A549 (cell line): Measurements from ENCODE around the gene CACNA1H. TPM values are rescaled to one million over a fixed set of nuclear protein-coding genes. Genes with fewer than 3 reads are reported as not detected.

Experiments used
- ATAC-seq, 2 experiments: fragments of 200-7000 bp in 1 of 2; fragments of >200 bp in 1 of 2; cut with Nextera tagmentation in 1 of 2; cut with Tn5 transposase in 1 of 2; 3 replicates each; pipeline versions ENCODE4 v1.8.0 to v1.9.1; 2018 to 2020; ENCODE audit warnings: mild to moderate bottlenecking in 1 of 2, moderate library complexity in 1 of 2
- CTCF ChIA-PET: fragments of 300-600 bp; sonication (Branson Sonifier 250); formaldehyde crosslinking; extraction: SDS; loops from one replicate; lab custom pipeline; 2021; ENCODE audit warnings: antibody characterized with exemption, inconsistent platforms; lab: Yijun Ruan, JAX
- POLR2A ChIA-PET: fragments of 350-600 bp; formaldehyde crosslinking; extraction: SDS; loops from one replicate; lab custom pipeline; 2021; ENCODE audit warnings: antibody characterized with exemption, inconsistent platforms; lab: Yijun Ruan, JAX
- DNase-seq, 2 experiments: peaks; one replicate each; pipeline versions ENCODE4 v3.0.0 to v3.0.0-alpha.2; 2011 to 2016; ENCODE audit warnings: low read depth in 1 of 2, low spot score in 1 of 2
- FAIRE-seq: peaks from 2 replicates; lab custom pipeline; 2011; peaks lifted over from hg19 to GRCh38; lab: Jason Lieb, UNC
- H3K27ac ChIP-seq, 2 experiments: fragments of >200 bp; sonication (Bioruptor Twin); formaldehyde crosslinking; 3 replicates each; pipeline ENCODE4 v1.5.1; 2016 to 2017
- H3K4me1 ChIP-seq: fragments of >200 bp; sonication (Bioruptor Twin); formaldehyde crosslinking; 3 replicates; pipeline ENCODE4 v1.6.1; 2016
- H3K4me2 ChIP-seq: fragments of >200 bp; sonication (Bioruptor Twin); formaldehyde crosslinking; 3 replicates; pipeline ENCODE4 v1.6.1; 2016
- H3K4me3 ChIP-seq: fragments of >200 bp; sonication (Bioruptor Twin); formaldehyde crosslinking; 3 replicates; pipeline ENCODE4 v1.5.1; 2016
- H3K9me3 ChIP-seq: fragments of >200 bp; sonication (Bioruptor Twin); formaldehyde crosslinking; 3 replicates; pipeline ENCODE4 v1.6.1; 2016
- CEBPB ChIP-seq, 2 experiments: fragments of >200 bp in 1 of 2; sonication (Bioruptor Twin) in 1 of 2; formaldehyde crosslinking in 1 of 2; IDR thresholded peaks; 2 replicates each; pipeline ENCODE4 v1.6.1; 2012 to 2016
- HEYL ChIP-seq: fragments of 250-450 bp; sonication (Bioruptor Pico); IDR thresholded peaks from 2 replicates; pipeline ENCODE4 v1.8.0; 2021; ENCODE audit warnings: mild to moderate bottlenecking, moderate library complexity
- JUN ChIP-seq, 2 experiments: fragments of >200 bp; sonication (Bioruptor Twin); formaldehyde crosslinking; IDR thresholded peaks; 2 replicates in 1 of 2; 3 replicates in 1 of 2; pipeline ENCODE4 v1.6.1; 2016 to 2017
- KDM5A ChIP-seq: fragments of 200-600 bp; sonication (generic); IDR thresholded peaks from 2 replicates; pipeline ENCODE4 v1.6.1; 2016; ENCODE audit warnings: antibody characterized with exemption, mild to moderate bottlenecking
- MYC ChIP-seq: IDR thresholded peaks from 2 replicates; pipeline ENCODE4 v1.6.1; 2012; ENCODE audit warnings: mild to moderate bottlenecking, inconsistent platforms, low read length, improper control_type of control experiment, borderline replicate concordance
- NFE2L2 ChIP-seq: fragments of 150-350 bp; conservative IDR thresholded peaks from 2 replicates; pipeline ENCODE4 v1.6.1; 2014; ENCODE audit warnings: low read length
- NPAS2 ChIP-seq: fragments of 250-450 bp; sonication (Bioruptor Pico); IDR thresholded peaks from 2 replicates; pipeline ENCODE4 v1.8.0; 2022; ENCODE audit warnings: mild to moderate bottlenecking, moderate library complexity, borderline replicate concordance
- NR3C1 ChIP-seq: fragments of >200 bp; sonication (Bioruptor Twin); formaldehyde crosslinking; IDR thresholded peaks from 3 replicates; pipeline ENCODE4 v1.6.1; 2017
- PHF8 ChIP-seq: fragments of 200-600 bp; sonication (generic); IDR thresholded peaks from 2 replicates; pipeline ENCODE4 v1.6.1; 2016; ENCODE audit warnings: low read depth, mild to moderate bottlenecking, antibody characterized with exemption, moderate library complexity, borderline replicate concordance
- POLR2A ChIP-seq: IDR thresholded peaks from 2 replicates; pipeline ENCODE4 v1.6.1; 2012; ENCODE audit warnings: mild to moderate bottlenecking, low read length
- RAD21 ChIP-seq, 2 experiments: fragments of >200 bp in 1 of 2; sonication (Bioruptor Twin) in 1 of 2; formaldehyde crosslinking in 1 of 2; IDR thresholded peaks in 1 of 2; conservative IDR thresholded peaks in 1 of 2; 2 replicates in 1 of 2; 3 replicates in 1 of 2; pipeline ENCODE4 v1.6.1; 2012 to 2018; ENCODE audit warnings: inconsistent platforms in 1 of 2
- RCOR1 ChIP-seq: fragments of 150-350 bp; IDR thresholded peaks from 2 replicates; pipeline ENCODE4 v1.6.1; 2014; ENCODE audit warnings: antibody characterized with exemption, low read length, low read depth
- RNF2 ChIP-seq: fragments of 200-600 bp; sonication (generic); IDR thresholded peaks from 2 replicates; pipeline ENCODE4 v1.6.1; 2016; ENCODE audit warnings: low read depth, mild to moderate bottlenecking, antibody characterized with exemption, moderate library complexity, borderline replicate concordance
- TFCP2L1 ChIP-seq: fragments of 250-450 bp; sonication (Bioruptor Pico); IDR thresholded peaks from 2 replicates; pipeline ENCODE4 v1.5.0; 2021; ENCODE audit warnings: mild to moderate bottlenecking
- TP53 ChIP-seq: fragments of 250-450 bp; sonication (Bioruptor Pico); IDR thresholded peaks from 2 replicates; pipeline ENCODE4 v1.5.0; 2021; ENCODE audit warnings: mild to moderate bottlenecking, moderate library complexity
- ZC3H11A ChIP-seq: fragments of 450-650 bp; IDR thresholded peaks from 2 replicates; pipeline ENCODE4 v1.6.1; 2014; ENCODE audit warnings: antibody characterized with exemption, mild to moderate bottlenecking
- ZFP36 ChIP-seq: fragments of 450-650 bp; IDR thresholded peaks from 2 replicates; pipeline ENCODE4 v1.6.1; 2014; ENCODE audit warnings: borderline replicate concordance; ENCODE audit not compliant: partially characterized antibody
- ZNF302 ChIP-seq: fragments of 250-450 bp; sonication (Bioruptor Pico); IDR thresholded peaks from 2 replicates; pipeline ENCODE4 v1.9.0; 2021; ENCODE audit warnings: inconsistent platforms, mild to moderate bottlenecking, moderate library complexity
- ZSCAN20 ChIP-seq: fragments of 250-450 bp; sonication (Bioruptor Pico); IDR thresholded peaks from 2 replicates; pipeline ENCODE4 v1.8.0; 2022; ENCODE audit warnings: mild to moderate bottlenecking, moderate library complexity
- WGBS: methylation state at CpG from one replicate; pipeline ENCODE4 v1.1.6; 2017; ENCODE audit errors: missing lambda C conversion rate; 5-methylcytosine and 5-hydroxymethylcytosine counted together
- polyA plus RNA-seq, 4 experiments: library from polyadenylated mRNA; depleted of rRNA in 3 of 4; stranded (reverse); fragments of >200 nt; fragmentation: RNase III in 1 of 4; extraction: RNeasy Plus Mini Kit Qiagen cat#74134 plus additional on column Dnase treatment in 1 of 4; gene quantifications; 2 replicates in 3 of 4; 3 replicates in 1 of 4; pipeline ENCODE4 v1.2.3, GENCODE V29; 2011 to 2017
- TF ChIP-seq, protein P1 (sequence below): fragments of >200 bp; sonication (Bioruptor Twin); formaldehyde crosslinking; IDR thresholded peaks from 3 replicates; pipeline ENCODE4 v1.6.1; 2016
- TF ChIP-seq, protein P2 (sequence below): fragments of 200-600 bp; sonication (generic); IDR thresholded peaks from 2 replicates; pipeline ENCODE4 v1.6.1; 2016; ENCODE audit warnings: antibody characterized with exemption, mild to moderate bottlenecking, moderate library complexity
- TF ChIP-seq, protein P3 (sequence below): fragments of >200 bp; sonication (Bioruptor Twin); formaldehyde crosslinking; IDR thresholded peaks from 3 replicates; pipeline ENCODE4 v1.5.1; 2016

The CACNA1H gene
- polyA plus RNA-seq, 2 of the 4 experiments (the other 2 are of a cell fraction), result 7.2 to 15.8 TPM

- H3K9me3 ChIP-seq, result no peaks in the 10 kb centered on the region
- 77% methylated on average over 3 of the region's 3 CpGs for WGBS
- ChIA-PET POLR2A (no interaction called here), CTCF (interaction anchor here (0.8 to 1.2 kb wide), 4 partner anchors 12 to 47 kb away, joined by 3 to 5 read pairs (median 3); no protein-coding TSS in a partner anchor)
- TF ChIP-seq JUN (IDR thresholded peaks at IDR 0.05), result no peak
- TF ChIP-seq KDM5A, result no peak
- TF ChIP-seq ZNF302 (CRISPR knock-in tag), result no peak
- TF ChIP-seq MYC, result no peak
- TF ChIP-seq RAD21 (conservative IDR thresholded peaks at IDR 0.05 in 1 of 2, IDR thresholded peaks at IDR 0.05 in 1 of 2), result no peak
- TF ChIP-seq, protein P1, sequence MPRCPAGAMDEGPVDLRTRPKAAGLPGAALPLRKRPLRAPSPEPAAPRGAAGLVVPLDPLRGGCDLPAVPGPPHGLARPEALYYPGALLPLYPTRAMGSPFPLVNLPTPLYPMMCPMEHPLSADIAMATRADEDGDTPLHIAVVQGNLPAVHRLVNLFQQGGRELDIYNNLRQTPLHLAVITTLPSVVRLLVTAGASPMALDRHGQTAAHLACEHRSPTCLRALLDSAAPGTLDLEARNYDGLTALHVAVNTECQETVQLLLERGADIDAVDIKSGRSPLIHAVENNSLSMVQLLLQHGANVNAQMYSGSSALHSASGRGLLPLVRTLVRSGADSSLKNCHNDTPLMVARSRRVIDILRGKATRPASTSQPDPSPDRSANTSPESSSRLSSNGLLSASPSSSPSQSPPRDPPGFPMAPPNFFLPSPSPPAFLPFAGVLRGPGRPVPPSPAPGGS, result no peak
- TF ChIP-seq RNF2, result no peak
- TF ChIP-seq, protein P2, sequence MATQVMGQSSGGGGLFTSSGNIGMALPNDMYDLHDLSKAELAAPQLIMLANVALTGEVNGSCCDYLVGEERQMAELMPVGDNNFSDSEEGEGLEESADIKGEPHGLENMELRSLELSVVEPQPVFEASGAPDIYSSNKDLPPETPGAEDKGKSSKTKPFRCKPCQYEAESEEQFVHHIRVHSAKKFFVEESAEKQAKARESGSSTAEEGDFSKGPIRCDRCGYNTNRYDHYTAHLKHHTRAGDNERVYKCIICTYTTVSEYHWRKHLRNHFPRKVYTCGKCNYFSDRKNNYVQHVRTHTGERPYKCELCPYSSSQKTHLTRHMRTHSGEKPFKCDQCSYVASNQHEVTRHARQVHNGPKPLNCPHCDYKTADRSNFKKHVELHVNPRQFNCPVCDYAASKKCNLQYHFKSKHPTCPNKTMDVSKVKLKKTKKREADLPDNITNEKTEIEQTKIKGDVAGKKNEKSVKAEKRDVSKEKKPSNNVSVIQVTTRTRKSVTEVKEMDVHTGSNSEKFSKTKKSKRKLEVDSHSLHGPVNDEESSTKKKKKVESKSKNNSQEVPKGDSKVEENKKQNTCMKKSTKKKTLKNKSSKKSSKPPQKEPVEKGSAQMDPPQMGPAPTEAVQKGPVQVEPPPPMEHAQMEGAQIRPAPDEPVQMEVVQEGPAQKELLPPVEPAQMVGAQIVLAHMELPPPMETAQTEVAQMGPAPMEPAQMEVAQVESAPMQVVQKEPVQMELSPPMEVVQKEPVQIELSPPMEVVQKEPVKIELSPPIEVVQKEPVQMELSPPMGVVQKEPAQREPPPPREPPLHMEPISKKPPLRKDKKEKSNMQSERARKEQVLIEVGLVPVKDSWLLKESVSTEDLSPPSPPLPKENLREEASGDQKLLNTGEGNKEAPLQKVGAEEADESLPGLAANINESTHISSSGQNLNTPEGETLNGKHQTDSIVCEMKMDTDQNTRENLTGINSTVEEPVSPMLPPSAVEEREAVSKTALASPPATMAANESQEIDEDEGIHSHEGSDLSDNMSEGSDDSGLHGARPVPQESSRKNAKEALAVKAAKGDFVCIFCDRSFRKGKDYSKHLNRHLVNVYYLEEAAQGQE, result no peak
- TF ChIP-seq TP53 (CRISPR knock-in tag), result no peak
- ATAC-seq, result no peak
- H3K4me3 ChIP-seq, result no peak overlapping the region
- H3K27ac ChIP-seq, result no peak overlapping the region
- peaks cover 12% of the 10 kb centered on the region for H3K4me1 ChIP-seq
- FAIRE-seq, result no peak
- DNase-seq, result no peak
- no peak overlapping the region for H3K4me2 ChIP-seq
These were observed 17.5 kb upstream of the CACNA1H start for GRCh38 chr16:1135459-1135825.

DNA sequence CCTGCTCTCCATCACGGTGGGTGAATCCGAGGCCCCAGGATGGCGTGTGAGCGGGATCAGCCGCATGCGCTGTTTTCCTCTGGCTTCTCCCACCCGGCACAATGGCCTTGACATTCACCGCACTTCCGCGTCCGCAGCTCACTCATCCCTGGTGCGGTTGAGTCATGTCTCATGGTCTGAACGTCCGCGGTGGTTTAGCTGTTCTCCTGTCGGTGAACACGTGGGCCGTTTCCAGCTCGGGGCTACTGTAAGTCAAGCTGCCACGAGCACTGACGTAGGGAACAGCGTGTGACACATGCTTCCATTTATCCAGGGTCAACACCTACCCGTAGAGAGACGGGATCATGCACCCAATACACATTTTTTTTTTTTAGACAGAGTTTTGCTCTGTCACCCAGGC, 15.3 kb upstream of the CACNA1H start:
- WGBS, result 75% methylated on average over 24 of the region's 24 CpGs

DNA sequence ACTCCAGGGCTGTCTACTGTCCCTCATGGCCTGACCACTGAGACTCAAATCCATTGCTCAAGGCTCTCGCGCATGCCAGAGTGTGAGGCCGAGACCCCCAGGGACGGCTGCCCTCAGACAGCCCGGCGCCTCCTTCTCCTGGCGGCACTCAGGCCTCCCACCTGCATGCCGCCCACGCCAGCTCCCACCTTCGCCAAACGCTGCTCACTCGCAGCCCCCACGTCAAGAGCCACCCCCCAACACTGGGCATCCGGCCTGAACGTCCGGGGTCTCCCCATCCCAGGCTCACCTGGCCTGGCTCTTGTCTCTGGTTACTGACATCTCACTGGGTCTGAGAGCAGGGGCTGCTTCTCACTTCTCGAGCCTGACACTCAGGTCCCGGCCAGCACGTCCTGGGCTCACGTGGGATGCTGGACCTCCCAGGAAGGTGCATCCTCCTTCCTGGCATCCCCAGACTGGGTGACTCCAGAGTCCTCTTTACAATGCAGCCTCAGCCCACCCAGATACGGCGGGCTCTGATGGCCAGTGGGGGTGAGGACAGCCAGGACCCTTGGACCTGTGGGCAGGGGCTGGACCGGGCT, 12.2 kb upstream of the CACNA1H start:
- POLR2A ChIA-PET, result no interaction called here
- no peak for FAIRE-seq
- WGBS, result 81% methylated on average over 19 of the region's 23 CpGs

More for the DNA sequence above, 15.3 kb upstream of the CACNA1H start:
- ATAC-seq (no peak), FAIRE-seq (no peak), DNase-seq (no peak)
- POLR2A ChIA-PET, result no interaction called here
- CTCF ChIA-PET, result interaction anchor here (1.5 to 3.2 kb wide), 2 partner anchors 13 to 56 kb away, joined by 3 to 21 read pairs; no protein-coding TSS in a partner anchor
- no peaks in the 10 kb centered on the region for H3K9me3 ChIP-seq
- no peak overlapping the region for H3K4me2 ChIP-seq
- H3K4me1 ChIP-seq, result peaks cover 12% of the 10 kb centered on the region
- TF ChIP-seq ZC3H11A, result no peak
- no peak for TF ChIP-seq RNF2
- TF ChIP-seq NR3C1, result no peak
- no peak for TF ChIP-seq POLR2A
- TF ChIP-seq NPAS2 (CRISPR knock-in tag), result no peak
- H3K27ac ChIP-seq, result no peak overlapping the region
- H3K4me3 ChIP-seq, result no peak overlapping the region

More for the DNA sequence above, 12.2 kb upstream of the CACNA1H start:
- TF ChIP-seq CEBPB (IDR thresholded peaks at IDR 0.05), result no peak
- no peak for TF ChIP-seq MYC
- TF ChIP-seq ZFP36, result no peak
- TF ChIP-seq ZNF302 (CRISPR knock-in tag), result no peak
- TF ChIP-seq PHF8, result no peak
- no peak for TF ChIP-seq RCOR1
- TF ChIP-seq POLR2A, result no peak
- no peak for TF ChIP-seq ZSCAN20 (CRISPR knock-in tag)
- TF ChIP-seq NFE2L2, result no peak
- no peak for TF ChIP-seq TFCP2L1 (CRISPR knock-in tag)
- TF ChIP-seq ZC3H11A, result no peak
- no peak for TF ChIP-seq KDM5A
- TF ChIP-seq, protein P3, sequence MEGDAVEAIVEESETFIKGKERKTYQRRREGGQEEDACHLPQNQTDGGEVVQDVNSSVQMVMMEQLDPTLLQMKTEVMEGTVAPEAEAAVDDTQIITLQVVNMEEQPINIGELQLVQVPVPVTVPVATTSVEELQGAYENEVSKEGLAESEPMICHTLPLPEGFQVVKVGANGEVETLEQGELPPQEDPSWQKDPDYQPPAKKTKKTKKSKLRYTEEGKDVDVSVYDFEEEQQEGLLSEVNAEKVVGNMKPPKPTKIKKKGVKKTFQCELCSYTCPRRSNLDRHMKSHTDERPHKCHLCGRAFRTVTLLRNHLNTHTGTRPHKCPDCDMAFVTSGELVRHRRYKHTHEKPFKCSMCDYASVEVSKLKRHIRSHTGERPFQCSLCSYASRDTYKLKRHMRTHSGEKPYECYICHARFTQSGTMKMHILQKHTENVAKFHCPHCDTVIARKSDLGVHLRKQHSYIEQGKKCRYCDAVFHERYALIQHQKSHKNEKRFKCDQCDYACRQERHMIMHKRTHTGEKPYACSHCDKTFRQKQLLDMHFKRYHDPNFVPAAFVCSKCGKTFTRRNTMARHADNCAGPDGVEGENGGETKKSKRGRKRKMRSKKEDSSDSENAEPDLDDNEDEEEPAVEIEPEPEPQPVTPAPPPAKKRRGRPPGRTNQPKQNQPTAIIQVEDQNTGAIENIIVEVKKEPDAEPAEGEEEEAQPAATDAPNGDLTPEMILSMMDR, result no peak
- no peak for TF ChIP-seq HEYL (CRISPR knock-in tag)
- TF ChIP-seq, protein P2, result no peak
- ATAC-seq, result no peak
- CTCF ChIA-PET, result interaction anchor here (1.7 kb wide), 1 partner anchor 85 kb away, joined by 5 read pairs; no protein-coding TSS in a partner anchor
- Histone ChIP-seq H3K27ac (no peak overlapping the region), H3K4me2 (no peak overlapping the region), H3K4me3 (no peak overlapping the region), H3K4me1 (no peaks in the 10 kb centered on the region), H3K9me3 (no peaks in the 10 kb centered on the region)
- no peak for DNase-seq
